Brain microvascular endothelial cell (primary cell): ENCODE data around the gene CC2D1B.

ENCODE experiments used
- DNase-seq: peaks from one replicate; pipeline ENCODE4 v3.0.0-alpha.2; 2020
- H3K27ac ChIP-seq: fragments of 250-450 bp; sonication (Bioruptor Pico); 2 replicates; pipeline ENCODE4 v1.5.1; 2020; ENCODE audit warnings: mild to moderate bottlenecking, moderate library complexity
- H3K27me3 ChIP-seq: fragments of 250-450 bp; sonication (Bioruptor Pico); replicated peaks from 2 replicates; pipeline ENCODE4 v1.5.1; 2020; ENCODE audit warnings: mild to moderate bottlenecking
- H3K36me3 ChIP-seq: fragments of 250-450 bp; sonication (Bioruptor Pico); replicated peaks from 2 replicates; pipeline ENCODE4 v1.5.1; 2020; ENCODE audit warnings: mild to moderate bottlenecking
- H3K4me3 ChIP-seq: 2 replicates; pipeline ENCODE4 v1.5.1; 2011; ENCODE audit warnings: low read depth, mild to moderate bottlenecking, control low read depth, low read length, moderate library complexity
- in situ Hi-C: cut with HindIII; loops from 2 replicates; pipeline ENCODE4 v1.10.0; 2017; ENCODE audit warnings: low sequenced_read_pairs, low pct_ligation_motif_present
- TF ChIP-seq, protein P1 (sequence below): IDR thresholded peaks from 2 replicates; pipeline ENCODE4 v1.5.1; 2011; ENCODE audit warnings: low read depth, mild to moderate bottlenecking, moderate library complexity, low read length, control low read depth, inconsistent platforms; ENCODE audit errors: missing control alignments

CC2D1B gene, protein sequence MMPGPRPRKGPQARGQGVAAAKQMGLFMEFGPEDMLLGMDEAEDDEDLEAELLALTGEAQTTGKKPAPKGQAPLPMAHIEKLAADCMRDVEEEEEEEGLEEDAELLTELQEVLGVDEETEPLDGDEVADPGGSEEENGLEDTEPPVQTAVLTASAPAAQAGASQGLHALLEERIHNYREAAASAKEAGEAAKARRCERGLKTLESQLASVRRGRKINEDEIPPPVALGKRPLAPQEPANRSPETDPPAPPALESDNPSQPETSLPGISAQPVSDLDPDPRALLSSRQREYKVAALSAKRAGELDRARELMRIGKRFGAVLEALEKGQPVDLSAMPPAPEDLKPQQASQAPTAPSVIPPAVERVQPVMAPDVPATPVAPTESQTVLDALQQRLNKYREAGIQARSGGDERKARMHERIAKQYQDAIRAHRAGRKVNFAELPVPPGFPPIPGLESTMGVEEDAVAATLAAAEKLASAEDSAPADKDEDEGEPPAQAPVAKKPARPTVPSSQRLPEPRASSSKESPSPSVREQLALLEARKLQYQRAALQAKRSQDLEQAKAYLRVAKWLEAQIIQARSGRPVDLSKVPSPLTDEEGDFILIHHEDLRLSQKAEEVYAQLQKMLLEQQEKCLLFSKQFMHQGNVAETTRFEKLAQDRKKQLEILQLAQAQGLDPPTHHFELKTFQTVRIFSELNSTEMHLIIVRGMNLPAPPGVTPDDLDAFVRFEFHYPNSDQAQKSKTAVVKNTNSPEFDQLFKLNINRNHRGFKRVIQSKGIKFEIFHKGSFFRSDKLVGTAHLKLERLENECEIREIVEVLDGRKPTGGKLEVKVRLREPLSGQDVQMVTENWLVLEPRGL

DNA sequence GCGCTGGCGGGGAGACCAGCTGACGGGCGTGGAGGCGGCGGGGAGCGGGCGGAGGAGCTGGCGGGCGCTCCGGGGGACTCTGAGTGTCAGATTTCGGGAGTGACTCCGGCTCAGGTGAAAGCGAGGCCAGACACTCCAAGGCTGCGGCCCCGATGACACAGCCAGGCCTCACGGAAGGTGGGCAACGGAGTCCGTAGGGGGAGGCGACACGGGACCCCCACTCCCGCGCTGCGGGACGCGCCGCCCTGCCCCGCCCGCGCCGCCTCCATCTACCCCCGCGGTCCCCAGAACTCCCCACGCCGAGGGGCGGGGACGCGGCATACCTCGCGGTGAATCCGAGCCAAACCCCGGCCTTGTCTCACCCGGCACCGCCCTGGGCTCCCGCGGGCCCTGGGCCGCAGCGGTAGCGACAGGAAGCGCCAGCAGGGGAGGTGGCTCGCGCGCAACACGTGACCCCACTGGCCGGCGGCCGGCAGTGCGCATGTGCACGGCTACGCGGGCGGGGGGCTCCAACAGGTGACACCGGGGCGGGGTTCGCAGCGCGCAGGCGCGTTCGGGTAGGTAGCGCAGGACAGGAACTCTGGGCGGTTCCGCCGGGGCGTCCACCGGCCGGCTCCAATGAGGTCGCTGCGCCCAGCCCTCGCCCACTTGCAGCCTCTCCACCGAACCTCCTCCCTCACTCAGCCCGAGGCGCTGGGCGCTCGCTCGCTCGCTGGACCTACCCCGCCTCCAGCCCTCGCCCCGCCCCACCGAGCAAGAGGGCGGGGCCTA lies at the start of gene CC2D1B:
CC2D1B (minus strand) TSS at position 460 of the 771 bp plus-strand sequence. CDS start 1,585 bp downstream, outside the sequence.
- Histone ChIP-seq H3K4me3 (peak within 1 kb of the TSS; percentile 89), H3K27me3 (no peaks in the 10 kb centered on the region), H3K27ac (peak within 1 kb of the TSS; percentile 75), H3K36me3 (peaks cover 20% of the 10 kb centered on the region)
- TF ChIP-seq, protein P1, sequence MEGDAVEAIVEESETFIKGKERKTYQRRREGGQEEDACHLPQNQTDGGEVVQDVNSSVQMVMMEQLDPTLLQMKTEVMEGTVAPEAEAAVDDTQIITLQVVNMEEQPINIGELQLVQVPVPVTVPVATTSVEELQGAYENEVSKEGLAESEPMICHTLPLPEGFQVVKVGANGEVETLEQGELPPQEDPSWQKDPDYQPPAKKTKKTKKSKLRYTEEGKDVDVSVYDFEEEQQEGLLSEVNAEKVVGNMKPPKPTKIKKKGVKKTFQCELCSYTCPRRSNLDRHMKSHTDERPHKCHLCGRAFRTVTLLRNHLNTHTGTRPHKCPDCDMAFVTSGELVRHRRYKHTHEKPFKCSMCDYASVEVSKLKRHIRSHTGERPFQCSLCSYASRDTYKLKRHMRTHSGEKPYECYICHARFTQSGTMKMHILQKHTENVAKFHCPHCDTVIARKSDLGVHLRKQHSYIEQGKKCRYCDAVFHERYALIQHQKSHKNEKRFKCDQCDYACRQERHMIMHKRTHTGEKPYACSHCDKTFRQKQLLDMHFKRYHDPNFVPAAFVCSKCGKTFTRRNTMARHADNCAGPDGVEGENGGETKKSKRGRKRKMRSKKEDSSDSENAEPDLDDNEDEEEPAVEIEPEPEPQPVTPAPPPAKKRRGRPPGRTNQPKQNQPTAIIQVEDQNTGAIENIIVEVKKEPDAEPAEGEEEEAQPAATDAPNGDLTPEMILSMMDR, result no peak
- in situ Hi-C loops, result no loop called here
- peak; percentile 97 for DNase-seq

DNA sequence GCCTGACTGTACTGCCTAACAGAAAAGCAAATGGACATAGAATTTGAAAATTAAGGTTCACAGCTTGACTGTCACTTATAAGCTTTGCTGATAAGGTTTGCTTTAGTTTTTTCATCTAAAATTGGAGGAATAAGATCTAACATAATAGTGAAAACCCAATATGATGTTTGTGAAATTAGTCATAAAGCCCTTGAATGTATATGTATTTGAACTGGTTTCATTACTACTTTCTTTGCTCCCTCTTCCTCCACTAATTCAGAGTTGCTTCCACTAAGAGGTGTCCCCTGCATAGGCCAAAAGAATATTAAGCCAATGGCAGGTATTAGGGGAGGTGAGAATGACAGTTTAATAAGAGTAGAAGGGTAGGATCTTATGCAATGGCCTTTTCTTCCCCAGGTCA lies 48.9 kb upstream of the CC2D1B start:
- DNase-seq, result no peak
- Histone ChIP-seq H3K27ac (no peak overlapping the region), H3K4me3 (no peak overlapping the region), H3K27me3 (no peaks in the 10 kb centered on the region), H3K36me3 (peaks cover 76% of the 10 kb centered on the region)
- in situ Hi-C loops, result no loop called here
- TF ChIP-seq, protein P1, result no peak

DNA sequence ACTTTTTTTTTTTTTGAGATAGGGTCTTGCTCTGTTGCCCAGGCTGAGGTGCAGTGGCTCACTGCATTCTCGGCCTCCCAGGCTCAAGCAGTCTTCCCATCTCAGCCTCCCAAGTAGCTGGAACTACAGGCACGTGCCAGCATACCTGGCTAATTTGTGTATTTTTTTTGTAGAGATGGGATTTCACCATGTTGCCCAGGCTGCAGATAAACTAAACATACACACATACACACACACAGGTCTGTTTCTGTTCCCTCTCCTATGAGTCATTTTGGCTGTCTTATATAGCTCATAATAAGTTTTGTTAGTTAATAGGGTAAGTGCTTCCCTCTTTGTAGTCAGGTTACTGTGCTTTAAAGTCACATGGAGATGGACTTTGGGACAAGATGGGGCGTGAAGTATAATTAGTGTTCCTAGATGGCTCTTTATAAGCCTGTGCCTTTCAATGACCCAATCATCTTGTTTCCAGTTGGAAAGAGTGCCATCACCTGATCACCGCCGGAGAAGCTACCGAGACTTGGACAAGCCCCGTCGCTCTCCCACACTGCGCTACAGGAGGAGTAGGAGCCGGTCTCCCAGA lies 47.5 kb upstream of the CC2D1B start:
- no peaks in the 10 kb centered on the region for H3K27me3 ChIP-seq
- no peak overlapping the region for H3K4me3 ChIP-seq
- DNase-seq, result no peak
- in situ Hi-C loops, result no loop called here
- H3K36me3 ChIP-seq, result peaks cover 84% of the 10 kb centered on the region
- no peak overlapping the region for H3K27ac ChIP-seq
- TF ChIP-seq, protein P1, result no peak

DNA sequence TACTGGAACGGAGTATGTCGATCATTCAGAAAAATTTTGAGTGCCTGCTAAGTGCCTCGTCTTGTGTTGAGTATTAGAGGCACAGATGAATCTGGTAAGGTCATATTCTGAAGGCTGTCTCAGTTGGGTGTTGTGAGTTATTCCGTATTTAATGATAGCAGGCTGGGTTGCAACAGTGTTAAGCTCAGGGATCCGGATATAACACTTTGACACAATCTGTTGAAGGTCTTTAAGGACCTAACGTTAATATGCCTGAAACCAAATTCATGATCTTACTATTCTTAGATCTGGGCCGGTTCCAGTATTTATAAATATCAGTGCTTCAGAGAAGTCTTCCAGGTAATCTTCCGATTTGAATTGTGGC lies 39.0 kb upstream of the CC2D1B start:
- peak overlapping the region; percentile 92 for H3K27ac ChIP-seq
- peak overlapping the region; percentile 96 for H3K4me3 ChIP-seq
- H3K36me3 ChIP-seq, result peaks cover 27% of the 10 kb centered on the region
- no peaks in the 10 kb centered on the region for H3K27me3 ChIP-seq
- DNase-seq, result no peak
- in situ Hi-C loops, result no loop called here
- TF ChIP-seq, protein P1, result no peak

DNA sequence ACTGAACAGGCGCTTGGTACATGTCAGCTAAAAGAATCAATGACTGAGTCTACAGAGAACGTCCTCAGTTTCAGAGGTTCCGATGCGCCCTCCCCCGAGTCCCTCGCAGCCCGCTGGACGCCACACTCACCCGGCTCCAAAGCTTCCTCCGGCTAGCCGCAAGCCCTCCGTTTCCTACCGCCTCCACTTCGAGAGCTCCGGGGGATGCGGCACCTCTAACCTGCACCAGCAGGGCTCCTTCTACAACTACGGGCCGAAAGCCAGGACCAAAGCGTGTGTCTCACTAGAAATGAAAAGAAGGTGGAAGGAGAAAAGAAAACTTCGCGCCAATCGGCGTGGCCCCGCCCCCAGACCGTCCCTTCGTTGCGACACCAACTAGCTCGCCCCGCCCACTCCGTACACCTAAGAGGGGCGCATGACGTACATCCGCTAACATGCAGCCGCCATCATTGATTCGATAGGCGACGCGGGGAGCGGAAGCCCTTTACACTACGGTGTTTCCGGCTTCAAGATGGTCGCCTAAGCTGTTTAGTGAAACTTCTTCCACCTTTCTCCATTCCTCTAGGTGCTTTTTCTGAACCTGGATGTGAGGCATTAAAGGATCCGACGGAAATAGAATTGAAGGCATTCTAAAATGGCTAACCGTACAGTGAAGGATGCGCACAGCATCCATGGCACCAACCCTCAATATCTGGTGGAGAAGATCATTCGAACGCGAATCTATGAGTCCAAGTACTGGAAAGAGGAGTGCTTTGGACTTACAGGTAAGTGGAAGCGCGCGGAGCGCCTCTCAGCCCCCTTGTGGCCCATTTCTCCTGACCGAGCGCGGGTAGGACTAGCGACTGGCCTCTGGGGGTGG lies 38.3 kb upstream of the CC2D1B start, which contains the start of the genes ORC1 and PRPF38A:
ORC1 (minus strand) TSS at position 308 of the 859 bp plus-strand sequence. CDS start 2,200 bp downstream, outside the sequence.
PRPF38A (plus strand) TSS at position 487 of the 859 bp plus-strand sequence; CDS start at position 635, 148 bp downstream.
- peaks cover 23% of the 10 kb centered on the region for H3K36me3 ChIP-seq
- in situ Hi-C loops, result no loop called here
- peak within 1 kb of the TSS; percentile 92 for H3K27ac ChIP-seq
- peak within 1 kb of the TSS; percentile 96 for H3K4me3 ChIP-seq
- no peaks in the 10 kb centered on the region for H3K27me3 ChIP-seq
- TF ChIP-seq, protein P1, result peak; percentile 80
- peak; percentile 97 for DNase-seq
